Head of caudate nucleus (tissue), 42 donors: Measurements from ENCODE around the gene DCLK3.

ENCODE experiments used
- DNase-seq, 42 donors: peaks; one replicate each; pipeline versions ENCODE4 v3.0.0 to v3.0.0-alpha.2; 2020 to 2021; ENCODE audit warnings: mixed read lengths in 7 of 42
- intact Hi-C: fragments of 100-400 bp; cut with DNase I; formaldehyde crosslinking; loops from one replicate; pipeline ENCODE4 v1.15.0; 2022

DCLK3 gene

GRCh38 chr3:36693670-36694069, 70.7 kb downstream of the DCLK3 start:
- no peak for DNase-seq
- intact Hi-C loops = no loop called here

GRCh38 chr3:36689560-36689959, 74.8 kb downstream of the DCLK3 start:
- DNase-seq = no peak
- intact Hi-C loops = no loop called here

- intact Hi-C loops = no loop called here
- DNase-seq = no peak
These were observed 75.5 kb downstream of the DCLK3 start for GRCh38 chr3:36688815-36689214.

GRCh38 chr3:36686516-36686915, 77.8 kb downstream of the DCLK3 start:
- intact Hi-C loops = no loop called here
- DNase-seq = no peak

- intact Hi-C loops = no loop called here
- DNase-seq = no peak
These were observed 82.5 kb downstream of the DCLK3 start for GRCh38 chr3:36681867-36682266.

- intact Hi-C loops = no loop called here
- no peak for DNase-seq
These were observed 83.4 kb downstream of the DCLK3 start for GRCh38 chr3:36680952-36681351.

- intact Hi-C loops = no loop called here
- DNase-seq = no peak
These were observed 84.8 kb downstream of the DCLK3 start for GRCh38 chr3:36679384-36680200.

- DNase-seq = no peak
- intact Hi-C loops = no loop called here
These were observed 85.9 kb downstream of the DCLK3 start for GRCh38 chr3:36678216-36679013.

- no peak for DNase-seq
- intact Hi-C loops = no loop called here
These were observed 86.9 kb downstream of the DCLK3 start for GRCh38 chr3:36677331-36678007.

GRCh38 chr3:36674816-36675215, 89.5 kb downstream of the DCLK3 start:
- no peak for DNase-seq

GRCh38 chr3:36669764-36670163, 94.6 kb downstream of the DCLK3 start:
- intact Hi-C loops = no loop called here
- DNase-seq = no peak

More at GRCh38 chr3:36674816-36675215, 89.5 kb downstream of the DCLK3 start:
- intact Hi-C loops = no loop called here

GRCh38 chr3:36666166-36666565, 98.2 kb downstream of the DCLK3 start:
- intact Hi-C loops = no loop called here
- DNase-seq = no peak

- intact Hi-C loops = no loop called here
- DNase-seq = no peak
These were observed 100.6 kb downstream of the DCLK3 start for GRCh38 chr3:36663666-36664291.

- intact Hi-C loops = no loop called here
These were observed 101.7 kb downstream of the DCLK3 start for GRCh38 chr3:36662626-36663025.

More at GRCh38 chr3:36662626-36663025, 101.7 kb downstream of the DCLK3 start:
- DNase-seq = no peak
